Lung (tissue), 12 donors: Measurements from ENCODE around the gene TEDDM1. TPM values are rescaled to one million over a fixed set of nuclear protein-coding genes. Genes with fewer than 3 reads are reported as not detected.

ENCODE experiments used
- ATAC-seq: fragments of 200-7000 bp; cut with Tn5 transposase; one replicate; pipeline ENCODE4 v1.9.1; 2020; ENCODE audit warnings: moderate number of reproducible peaks; ENCODE audit not compliant: insufficient read depth, low FRiP score
- DNase-seq, 3 donors: peaks; one replicate each; pipeline ENCODE4 v3.0.0-alpha.2; 2013 to 2017
- H3K27ac ChIP-seq, 2 donors: one replicate each; pipeline ENCODE4 v1.5.1; 2013; ENCODE audit warnings: mild to moderate bottlenecking in 2 of 2, moderate library complexity in 2 of 2, control low read depth in 1 of 2, inconsistent platforms in 1 of 2, low read depth in 1 of 2, low read length in 1 of 2
- H3K27me3 ChIP-seq, 3 donors: one replicate each; pipeline ENCODE4 v1.5.1; 2013; ENCODE audit warnings: low read length in 2 of 3; ENCODE audit not compliant: control insufficient read depth in 3 of 3, insufficient read depth in 3 of 3
- H3K36me3 ChIP-seq, 4 donors: one replicate each; pipeline ENCODE4 v1.5.1; 2013; ENCODE audit warnings: low read length in 4 of 4, mild to moderate bottlenecking in 1 of 4, moderate library complexity in 1 of 4; ENCODE audit not compliant: control insufficient read depth in 4 of 4, insufficient read depth in 4 of 4
- H3K4me1 ChIP-seq, 5 donors: one replicate each; pipeline ENCODE4 v1.5.1; 2013; ENCODE audit warnings: low read length in 5 of 5, mild to moderate bottlenecking in 2 of 5, moderate library complexity in 1 of 5; ENCODE audit not compliant: control insufficient read depth in 5 of 5, insufficient read depth in 5 of 5
- H3K4me3 ChIP-seq: one replicate; pipeline ENCODE4 v1.5.1; 2013; ENCODE audit warnings: mild to moderate bottlenecking, control low read depth, moderate library complexity
- H3K9ac ChIP-seq, 2 donors: one replicate each; pipeline ENCODE4 v1.5.1; 2013; ENCODE audit warnings: low read length in 2 of 2, control low read depth in 1 of 2; ENCODE audit not compliant: insufficient read depth in 1 of 2
- H3K9me3 ChIP-seq, 4 donors: one replicate each; pipeline ENCODE4 v1.5.1; 2013; ENCODE audit warnings: low read length in 3 of 4, mild to moderate bottlenecking in 1 of 4, moderate library complexity in 1 of 4; ENCODE audit not compliant: control insufficient read depth in 4 of 4, insufficient read depth in 3 of 4
- WGBS, 2 donors: extraction: QIAGEN DNeasy Blood & Tissue Kit; methylation state at CpG; one replicate each; pipeline ENCODE4 v1.1.7; 2013; 5-methylcytosine and 5-hydroxymethylcytosine counted together
- polyA plus RNA-seq, 2 donors: library from polyadenylated mRNA; stranded (reverse); fragments of 200-250 nt; gene quantifications; one replicate each; pipeline ENCODE4 v1.2.1, GENCODE V29; 2013
- total RNA-seq, 2 donors: library from RNA; depleted of rRNA in 1 of 2; stranded (reverse); fragments of >200 nt in 1 of 2; gene quantifications; one replicate each; pipeline ENCODE4 v1.2.1, GENCODE V29; 2014 to 2021
- TF ChIP-seq, protein P1 (sequence below): IDR thresholded peaks from 2 replicates; pipeline ENCODE4 v1.5.1; 2012; ENCODE audit warnings: mild to moderate bottlenecking; ENCODE audit errors: control extremely low read depth, extremely low read depth
- donor health status: control.
- donor health status: control.
- donor health status: Bipolar disorder and iron deficiency.
- donor health status: healthy.
- donor health status: DM: yes; HTN: yes; CAD: no.

The TEDDM1 gene
- total and polyA plus RNA-seq, 4 donors = not detected

DNA sequence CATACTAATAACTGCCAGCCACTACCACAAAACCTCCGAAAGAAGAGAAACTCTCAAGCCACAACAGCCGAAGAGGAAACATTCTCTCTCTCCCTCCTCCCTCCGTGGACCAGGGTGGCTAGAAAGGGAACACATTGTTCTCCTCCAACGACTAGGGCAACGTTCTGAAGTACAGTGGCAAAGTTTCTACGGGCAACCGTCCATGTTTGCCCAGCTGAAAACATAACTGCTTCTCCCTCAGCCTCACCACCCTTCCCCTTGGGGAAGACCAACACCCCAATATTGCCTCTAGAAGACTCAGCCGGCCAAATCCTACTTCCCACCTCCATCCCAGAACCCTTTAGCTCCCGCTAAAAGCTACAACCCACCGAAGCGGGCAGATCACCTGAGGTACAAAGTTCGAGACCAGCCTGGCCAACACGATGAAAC, 10.8 kb downstream of the TEDDM1 start:
- H3K4me1 ChIP-seq = peaks cover 0 to 17% (median 4%) of the 10 kb centered on the region in 5 donors
- TF ChIP-seq, protein P1, sequence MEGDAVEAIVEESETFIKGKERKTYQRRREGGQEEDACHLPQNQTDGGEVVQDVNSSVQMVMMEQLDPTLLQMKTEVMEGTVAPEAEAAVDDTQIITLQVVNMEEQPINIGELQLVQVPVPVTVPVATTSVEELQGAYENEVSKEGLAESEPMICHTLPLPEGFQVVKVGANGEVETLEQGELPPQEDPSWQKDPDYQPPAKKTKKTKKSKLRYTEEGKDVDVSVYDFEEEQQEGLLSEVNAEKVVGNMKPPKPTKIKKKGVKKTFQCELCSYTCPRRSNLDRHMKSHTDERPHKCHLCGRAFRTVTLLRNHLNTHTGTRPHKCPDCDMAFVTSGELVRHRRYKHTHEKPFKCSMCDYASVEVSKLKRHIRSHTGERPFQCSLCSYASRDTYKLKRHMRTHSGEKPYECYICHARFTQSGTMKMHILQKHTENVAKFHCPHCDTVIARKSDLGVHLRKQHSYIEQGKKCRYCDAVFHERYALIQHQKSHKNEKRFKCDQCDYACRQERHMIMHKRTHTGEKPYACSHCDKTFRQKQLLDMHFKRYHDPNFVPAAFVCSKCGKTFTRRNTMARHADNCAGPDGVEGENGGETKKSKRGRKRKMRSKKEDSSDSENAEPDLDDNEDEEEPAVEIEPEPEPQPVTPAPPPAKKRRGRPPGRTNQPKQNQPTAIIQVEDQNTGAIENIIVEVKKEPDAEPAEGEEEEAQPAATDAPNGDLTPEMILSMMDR = no peak
- H3K27me3 ChIP-seq = no peaks in the 10 kb centered on the region
- peak in 1 of 3 donors; percentile 41 for DNase-seq
- peak overlapping the region; percentile 76 to 85 for H3K9ac ChIP-seq
- H3K4me3 ChIP-seq = peak overlapping the region; percentile 87
- WGBS, 2 donors = 3% methylated on average over 13 of the region's 13 CpGs
- H3K27ac ChIP-seq = peak overlapping the region; percentile 95 to 99
- H3K36me3 ChIP-seq = peaks cover 31 to 50% (median 36%) of the 10 kb centered on the region in 4 donors
- no peaks in the 10 kb centered on the region for H3K9me3 ChIP-seq
- ATAC-seq = no peak

- Histone ChIP-seq H3K4me3 (peak overlapping the region; percentile 13), H3K9ac (peak overlapping the region in 1 of 2 donors; percentile 76), H3K27ac (peak overlapping the region; percentile 33 to 79), H3K4me1 (peaks cover 0 to 17% (median 4%) of the 10 kb centered on the region in 5 donors), H3K9me3 (no peaks in the 10 kb centered on the region), H3K27me3 (no peaks in the 10 kb centered on the region), H3K36me3 (peaks cover 41 to 60% (median 45%) of the 10 kb centered on the region in 4 donors)
- ATAC-seq = no peak
- WGBS, 2 donors = 69 to 78% methylated on average over 5 of the region's 5 CpGs
- TF ChIP-seq, protein P1 = no peak
- no peak for DNase-seq
Measured at GRCh38 chr1:182388392-182389134, 11.9 kb downstream of the TEDDM1 start.

DNA sequence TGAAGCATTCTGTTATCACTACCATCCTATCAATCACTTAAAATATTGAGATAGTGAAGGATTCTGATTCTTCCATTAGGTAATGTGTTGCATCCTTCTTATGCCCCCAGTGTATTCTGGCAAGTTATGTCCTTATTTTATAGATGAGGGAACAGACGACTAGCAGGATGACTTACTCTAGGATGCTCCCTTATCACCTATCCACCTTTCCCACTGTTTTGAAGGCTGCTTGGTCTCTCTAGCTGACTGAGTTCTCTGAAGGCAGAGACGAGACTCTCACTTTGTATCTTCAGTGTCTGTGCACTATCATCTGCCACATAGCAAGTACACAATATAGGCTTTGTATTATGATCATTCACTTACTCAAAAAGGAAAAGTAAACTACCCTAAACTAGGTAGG, 12.9 kb downstream of the TEDDM1 start:
- H3K36me3 ChIP-seq = peaks cover 42 to 66% (median 52%) of the 10 kb centered on the region in 4 donors

More for the DNA sequence above, 12.9 kb downstream of the TEDDM1 start:
- TF ChIP-seq, protein P1 = no peak
- peaks cover 0 to 14% (median 0%) of the 10 kb centered on the region in 5 donors for H3K4me1 ChIP-seq
- no peak overlapping the region for H3K27ac ChIP-seq
- no peaks in the 10 kb centered on the region for H3K27me3 ChIP-seq
- H3K4me3 ChIP-seq = no peak overlapping the region
- ATAC-seq = no peak
- DNase-seq = no peak
- no peak overlapping the region for H3K9ac ChIP-seq
- no peaks in the 10 kb centered on the region for H3K9me3 ChIP-seq
- WGBS, 2 donors = 83 to 93% methylated on average over 2 of the region's 2 CpGs
